AG09319 (cell line): Measurements from ENCODE around the gene TIE1.

ENCODE experiments used
- DNase-seq: peaks from one replicate; pipeline ENCODE4 v3.0.0-alpha.2; 2010; ENCODE audit warnings: low read depth; ENCODE audit errors: extremely low read depth
- TF ChIP-seq, protein P1 (sequence below): IDR thresholded peaks from 2 replicates; pipeline ENCODE4 v1.5.1; 2011; ENCODE audit warnings: low read depth, mild to moderate bottlenecking, inconsistent platforms, low read length, moderate library complexity

TIE1 gene

DNA sequence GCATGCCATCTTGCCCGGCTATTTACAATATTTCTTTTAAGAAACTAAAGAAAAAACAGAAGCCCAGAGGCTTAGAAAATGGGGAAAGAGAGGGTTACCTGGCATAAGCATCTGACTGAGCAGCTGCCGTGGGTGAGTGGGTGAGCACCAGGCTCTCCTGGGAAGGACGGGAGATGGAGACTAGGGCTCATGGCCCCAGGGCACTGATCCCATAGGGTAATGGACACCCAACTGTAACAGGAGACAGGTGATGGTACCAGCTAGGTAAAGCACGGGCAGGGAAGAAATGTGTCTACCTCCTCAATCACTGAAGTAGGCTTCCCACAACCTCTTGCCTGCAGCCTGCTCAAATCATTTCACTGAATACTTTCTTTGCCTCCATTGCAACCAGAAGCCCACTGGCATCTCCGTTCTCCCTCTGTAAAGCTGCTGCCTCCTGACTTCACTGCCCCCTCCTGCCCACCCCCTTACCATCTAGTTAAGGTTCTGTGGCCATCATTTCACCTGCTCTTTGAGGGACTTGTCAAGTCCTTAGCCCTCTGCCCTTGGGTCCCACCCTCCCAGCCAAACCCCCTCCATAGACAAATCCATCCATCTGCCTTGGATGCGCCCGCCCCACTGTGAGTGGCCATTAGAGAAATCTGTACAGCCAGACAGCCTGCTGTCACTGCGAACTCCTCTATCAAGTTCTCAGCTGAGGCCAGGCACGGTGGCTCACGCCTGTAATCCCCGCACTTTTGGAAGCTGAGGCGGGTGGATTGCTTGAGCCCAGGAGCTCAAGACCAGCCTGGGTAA lies 24.8 kb upstream of the TIE1 start:
- TF ChIP-seq, protein P1, sequence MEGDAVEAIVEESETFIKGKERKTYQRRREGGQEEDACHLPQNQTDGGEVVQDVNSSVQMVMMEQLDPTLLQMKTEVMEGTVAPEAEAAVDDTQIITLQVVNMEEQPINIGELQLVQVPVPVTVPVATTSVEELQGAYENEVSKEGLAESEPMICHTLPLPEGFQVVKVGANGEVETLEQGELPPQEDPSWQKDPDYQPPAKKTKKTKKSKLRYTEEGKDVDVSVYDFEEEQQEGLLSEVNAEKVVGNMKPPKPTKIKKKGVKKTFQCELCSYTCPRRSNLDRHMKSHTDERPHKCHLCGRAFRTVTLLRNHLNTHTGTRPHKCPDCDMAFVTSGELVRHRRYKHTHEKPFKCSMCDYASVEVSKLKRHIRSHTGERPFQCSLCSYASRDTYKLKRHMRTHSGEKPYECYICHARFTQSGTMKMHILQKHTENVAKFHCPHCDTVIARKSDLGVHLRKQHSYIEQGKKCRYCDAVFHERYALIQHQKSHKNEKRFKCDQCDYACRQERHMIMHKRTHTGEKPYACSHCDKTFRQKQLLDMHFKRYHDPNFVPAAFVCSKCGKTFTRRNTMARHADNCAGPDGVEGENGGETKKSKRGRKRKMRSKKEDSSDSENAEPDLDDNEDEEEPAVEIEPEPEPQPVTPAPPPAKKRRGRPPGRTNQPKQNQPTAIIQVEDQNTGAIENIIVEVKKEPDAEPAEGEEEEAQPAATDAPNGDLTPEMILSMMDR = no peak
- DNase-seq = no peak

DNA sequence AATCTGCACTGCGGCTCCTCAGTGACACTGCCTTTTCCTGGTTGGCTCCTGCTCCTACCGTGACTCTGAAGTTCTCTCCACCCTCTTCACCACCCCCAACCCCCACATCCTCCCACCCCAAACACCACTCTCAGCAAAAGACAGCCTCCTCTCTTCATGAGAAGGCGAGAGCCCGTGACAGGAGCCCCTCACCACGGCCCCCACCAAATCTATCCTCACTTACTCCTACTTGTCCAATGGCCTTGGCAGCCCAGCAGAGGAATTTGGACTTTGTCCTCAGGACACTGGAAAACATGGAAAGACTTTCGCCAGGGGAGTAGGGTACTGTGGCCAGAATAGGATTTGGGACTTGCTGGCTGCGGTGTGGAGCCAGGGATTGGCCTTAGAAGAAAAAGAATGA lies 24.1 kb upstream of the TIE1 start:
- TF ChIP-seq, protein P1 = no peak
- no peak for DNase-seq

DNA sequence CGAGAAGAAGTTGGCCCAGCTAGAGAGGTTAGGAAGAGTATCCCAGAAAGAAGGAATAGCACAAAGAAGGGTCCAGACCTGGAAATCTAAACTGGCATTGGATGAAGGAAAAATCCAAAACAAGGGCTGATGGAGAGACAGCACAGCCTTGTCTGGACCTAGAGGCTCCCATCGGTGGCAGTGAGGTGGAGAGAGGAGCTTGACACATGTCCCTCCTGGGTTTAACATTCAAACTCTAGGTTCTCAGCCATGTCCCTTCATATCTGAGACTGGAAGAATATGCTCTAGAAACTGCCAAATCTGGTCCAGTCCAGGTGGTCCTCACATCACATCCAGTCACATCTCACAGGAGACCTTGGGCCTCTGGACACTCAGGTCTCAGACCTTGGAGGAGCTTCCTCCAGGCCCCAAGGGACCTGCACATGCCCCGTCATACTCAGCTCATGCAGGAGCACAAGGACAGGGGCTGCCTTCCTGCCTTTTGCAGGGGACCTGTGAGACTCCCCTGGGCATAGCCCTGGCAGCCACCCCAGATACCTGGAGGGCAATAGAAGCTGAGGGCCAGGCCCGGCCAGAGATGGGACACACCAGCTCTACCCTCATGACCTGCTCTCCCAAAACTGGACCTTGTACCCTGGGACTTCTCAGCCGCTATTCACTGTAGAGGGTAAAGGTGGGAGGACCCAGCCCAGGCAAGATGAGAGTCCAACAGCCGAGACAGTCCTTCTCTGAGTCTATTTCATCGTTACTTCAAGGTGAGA lies 23.5 kb upstream of the TIE1 start:
- TF ChIP-seq, protein P1 = no peak
- no peak for DNase-seq

DNA sequence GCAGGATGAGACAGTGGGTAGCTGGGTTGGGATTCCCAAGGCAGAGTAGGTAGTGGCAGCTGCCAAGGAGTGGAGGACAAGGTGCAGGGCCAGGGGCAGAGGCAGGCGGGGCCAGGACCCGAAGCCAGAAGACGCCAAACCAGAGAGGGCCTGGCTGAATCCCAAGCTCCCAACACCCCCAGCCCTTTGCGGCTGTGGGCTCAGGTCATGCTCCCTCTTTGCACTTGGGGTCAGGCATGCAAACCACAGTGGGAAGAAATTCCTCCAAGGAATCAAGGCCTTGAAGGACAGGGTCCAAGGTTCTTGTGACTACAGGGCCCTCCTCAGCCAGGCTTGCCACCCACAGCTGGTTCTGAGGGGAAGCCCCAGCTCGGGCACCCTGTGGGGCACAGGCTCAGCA lies 21.6 kb upstream of the TIE1 start:
- TF ChIP-seq, protein P1 = no peak
- DNase-seq = no peak

DNA sequence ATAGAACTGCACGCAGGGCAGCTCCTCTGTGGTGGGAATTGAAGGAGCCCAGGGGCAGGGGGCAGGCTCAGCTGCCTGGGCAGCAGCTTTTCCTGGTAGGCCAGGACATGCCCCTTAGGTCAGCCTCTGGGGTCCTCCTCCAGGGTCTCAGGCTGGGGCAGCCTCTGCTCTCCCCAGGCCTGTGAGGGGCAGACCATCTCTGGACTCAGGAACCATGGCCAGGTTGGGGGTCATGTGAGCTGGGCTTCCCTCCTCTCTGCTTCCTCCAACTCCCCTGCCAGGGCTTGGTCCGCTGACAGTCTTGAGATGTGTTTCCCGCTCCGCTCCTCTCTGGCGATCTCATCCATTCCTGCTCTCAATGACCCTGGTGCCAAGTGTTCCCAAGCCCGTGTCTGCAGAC lies 21.1 kb upstream of the TIE1 start:
- TF ChIP-seq, protein P1 = no peak
- DNase-seq = no peak

DNA sequence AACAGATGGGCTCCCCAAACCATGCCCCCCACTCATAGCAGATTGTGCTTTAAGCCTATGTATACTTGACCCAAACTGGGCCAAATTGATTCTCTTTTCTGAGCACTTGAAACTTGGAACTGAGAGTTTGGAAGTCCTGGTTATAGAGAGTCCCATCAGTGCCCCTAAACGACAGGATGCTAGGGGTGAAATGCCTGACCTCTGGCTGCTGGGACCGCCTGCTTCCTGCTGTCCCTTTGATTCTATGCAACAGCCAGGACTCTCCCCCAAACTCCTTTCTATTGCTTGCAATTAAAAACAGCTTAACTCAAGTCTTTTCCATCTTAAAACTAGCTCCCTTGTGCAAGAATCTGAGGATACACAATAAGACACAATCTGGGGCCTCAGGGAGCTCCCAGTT lies 20.1 kb upstream of the TIE1 start:
- TF ChIP-seq, protein P1 = no peak

More for the DNA sequence above, 20.1 kb upstream of the TIE1 start:
- DNase-seq = no peak
